ENCODE data around the gene FLYWCH1.

The FLYWCH1 gene

GRCh38 chr16:2946649-2947048, 34.9 kb downstream of the FLYWCH1 start:
- Histone ChIP-seq H3K27ac (no peak overlapping the region), H3K4me3 (no peak overlapping the region), H3K4me1 (peaks cover 3 to 31% (median 25%) of the 10 kb centered on the region in 10 experiments; a peak in 17 of 20 replicates), H3K4me2 (no peak overlapping the region), H3K9me3 (replicated peaks in 1 of 11) (0 out of 22 replicates have a peak, but pooled peaks cover 0 to 4% (median 0%) of the 10 kb centered on the region in 11 experiments), H3K27me3 (no peaks in the 10 kb centered on the region), H4K20me1 (peaks cover 0 to 22% (median 0%) of the 10 kb centered on the region in 11 experiments; a peak in 4 of 22 replicates), H3K36me3 (peaks cover 17 to 68% (median 46%) of the 10 kb centered on the region in 11 experiments), H3K9ac (no peak overlapping the region)
- no peak for TF ChIP-seq Cebpa-rat (IDR thresholded peaks at IDR 0.05)

- no peak for TF ChIP-seq Cebpa-rat (IDR thresholded peaks at IDR 0.05)
- Histone ChIP-seq H3K4me3 (no peak overlapping the region), H3K27me3 (peaks cover 0 to 17% (median 0%) of the 10 kb centered on the region in 11 experiments; a peak in 4 of 22 replicates), H3K27ac (no peak overlapping the region), H3K36me3 (peaks cover 0 to 46% (median 26%) of the 10 kb centered on the region in 11 experiments; a peak in 20 of 22 replicates), H3K9ac (no peak overlapping the region), H4K20me1 (peaks cover 0 to 24% (median 0%) of the 10 kb centered on the region in 11 experiments; a peak in 4 of 22 replicates), H3K4me2 (no peak overlapping the region), H3K4me1 (peaks cover 11 to 45% (median 40%) of the 10 kb centered on the region in 10 experiments), H3K9me3 (replicated peaks in 1 of 11) (0 out of 22 replicates have a peak, but pooled peaks cover 0 to 4% (median 0%) of the 10 kb centered on the region in 11 experiments)
These were observed 37.3 kb downstream of the FLYWCH1 start for GRCh38 chr16:2948807-2949704.

GRCh38 chr16:2949705-2950352, 38.1 kb downstream of the FLYWCH1 start:
- Histone ChIP-seq H3K4me1 (peaks cover 19 to 53% (median 48%) of the 10 kb centered on the region in 10 experiments), H3K27ac (no peak overlapping the region), H4K20me1 (peaks cover 0 to 27% (median 0%) of the 10 kb centered on the region in 11 experiments; a peak in 4 of 22 replicates), H3K27me3 (peaks cover 0 to 25% (median 0%) of the 10 kb centered on the region in 11 experiments; a peak in 4 of 22 replicates), H3K4me3 (no peak overlapping the region), H3K4me2 (peak overlapping the region in 1 of 11 experiments; percentile 94; a peak in 1 of 22 replicates), H3K9me3 (replicated peaks in 1 of 11) (0 out of 22 replicates have a peak, but pooled peaks cover 0 to 4% (median 0%) of the 10 kb centered on the region in 11 experiments), H3K36me3 (peaks cover 0 to 38% (median 24%) of the 10 kb centered on the region in 11 experiments; a peak in 18 of 22 replicates), H3K9ac (no peak overlapping the region)
- TF ChIP-seq Cebpa-rat (IDR thresholded peaks at IDR 0.05): no peak

- H3K9ac ChIP-seq: no peak overlapping the region
- H3K9me3 ChIP-seq (replicated peaks in 1 of 11): 0 out of 22 replicates have a peak, but pooled peaks cover 0 to 4% (median 0%) of the 10 kb centered on the region in 11 experiments
- peaks cover 0 to 27% (median 0%) of the 10 kb centered on the region in 11 experiments; a peak in 4 of 22 replicates for H4K20me1 ChIP-seq
- TF ChIP-seq Cebpa-rat (IDR thresholded peaks at IDR 0.05): no peak
- peak overlapping the region in 7 of 11 experiments; percentile 68 to 95 (median 94); a peak in 13 of 22 replicates for H3K4me2 ChIP-seq
- no peak overlapping the region for H3K4me3 ChIP-seq
- H3K4me1 ChIP-seq: peaks cover 24 to 58% (median 53%) of the 10 kb centered on the region in 10 experiments
- peaks cover 0 to 33% (median 24%) of the 10 kb centered on the region in 11 experiments; a peak in 18 of 22 replicates for H3K36me3 ChIP-seq
- H3K27me3 ChIP-seq: peaks cover 0 to 25% (median 0%) of the 10 kb centered on the region in 11 experiments; a peak in 4 of 22 replicates
- no peak overlapping the region for H3K27ac ChIP-seq
These were observed 38.6 kb downstream of the FLYWCH1 start for GRCh38 chr16:2950353-2950724.

GRCh38 chr16:2950773-2951172, 39.0 kb downstream of the FLYWCH1 start:
- peaks cover 0 to 25% (median 0%) of the 10 kb centered on the region in 11 experiments; a peak in 4 of 22 replicates for H3K27me3 ChIP-seq
- TF ChIP-seq Cebpa-rat (IDR thresholded peaks at IDR 0.05): no peak
- H3K9ac ChIP-seq: no peak overlapping the region
- peaks cover 28 to 61% (median 57%) of the 10 kb centered on the region in 10 experiments for H3K4me1 ChIP-seq
- peak overlapping the region in 1 of 11 experiments; percentile 0; a peak in 1 of 22 replicates for H3K27ac ChIP-seq
- peaks cover 0 to 32% (median 24%) of the 10 kb centered on the region in 11 experiments; a peak in 18 of 22 replicates for H3K36me3 ChIP-seq
- no peak overlapping the region for H3K4me3 ChIP-seq
- H3K9me3 ChIP-seq (replicated peaks in 1 of 11): 0 out of 22 replicates have a peak, but pooled peaks cover 0 to 4% (median 0%) of the 10 kb centered on the region in 11 experiments
- peak overlapping the region in 9 of 11 experiments; percentile 46 to 95 (median 91); a peak in 18 of 22 replicates for H3K4me2 ChIP-seq
- peaks cover 0 to 27% (median 0%) of the 10 kb centered on the region in 11 experiments; a peak in 4 of 22 replicates for H4K20me1 ChIP-seq

GRCh38 chr16:2952679-2953078, 40.9 kb downstream of the FLYWCH1 start:
- TF ChIP-seq Cebpa-rat (IDR thresholded peaks at IDR 0.05): no peak
- Histone ChIP-seq H3K27ac (peak overlapping the region in 2 of 11 experiments; percentile 67 to 86; a peak in 3 of 22 replicates), H4K20me1 (peaks cover 0 to 27% (median 0%) of the 10 kb centered on the region in 11 experiments; a peak in 4 of 22 replicates), H3K9ac (peak overlapping the region in 2 of 11 experiments; percentile 1 to 37; a peak in 1 of 22 replicates), H3K36me3 (peaks cover 0 to 22% (median 15%) of the 10 kb centered on the region in 11 experiments; a peak in 16 of 22 replicates), H3K4me1 (peaks cover 40 to 74% (median 68%) of the 10 kb centered on the region in 10 experiments), H3K9me3 (replicated peaks in 1 of 11) (no peaks in the 10 kb centered on the region), H3K4me3 (no peak overlapping the region; a peak in 1 of 20 replicates), H3K4me2 (peak overlapping the region in 10 of 11 experiments; percentile 23 to 95 (median 89); a peak in 18 of 22 replicates), H3K27me3 (peaks cover 0 to 25% (median 0%) of the 10 kb centered on the region in 11 experiments; a peak in 4 of 22 replicates)

GRCh38 chr16:2953706-2954627, 42.2 kb downstream of the FLYWCH1 start:
- Histone ChIP-seq H3K4me1 (peaks cover 40 to 77% (median 69%) of the 10 kb centered on the region in 10 experiments), H3K27ac (peak overlapping the region in 8 of 11 experiments; percentile 37 to 86 (median 66); a peak in 15 of 22 replicates), H3K9me3 (replicated peaks in 1 of 11) (no peaks in the 10 kb centered on the region), H3K4me3 (peak overlapping the region in 2 of 10 experiments; percentile 19 to 39; a peak in 5 of 20 replicates), H4K20me1 (peaks cover 0 to 23% (median 0%) of the 10 kb centered on the region in 11 experiments; a peak in 4 of 22 replicates), H3K27me3 (peaks cover 0 to 25% (median 0%) of the 10 kb centered on the region in 11 experiments; a peak in 4 of 22 replicates), H3K9ac (peak overlapping the region in 7 of 11 experiments; percentile 12 to 76 (median 63); a peak in 12 of 22 replicates), H3K4me2 (peak overlapping the region; percentile 38 to 95 (median 90)), H3K36me3 (peaks cover 0 to 14% (median 9%) of the 10 kb centered on the region in 11 experiments; a peak in 15 of 22 replicates)
- no peak for TF ChIP-seq Cebpa-rat (IDR thresholded peaks at IDR 0.05)
